Neural cell (in vitro differentiated cells): ENCODE data around the gene DALRD3. TPM values are rescaled to one million over a fixed set of nuclear protein-coding genes. Genes with fewer than 3 reads are reported as not detected.

Experiments
- H2AFZ ChIP-seq: fragments of 200-600, 300-800 bp; sonication (generic), shearing (Covaris generic); 2 replicates; pipeline ENCODE4 v1.6.0; 2014; ENCODE audit warnings: low read depth, mild to moderate bottlenecking, antibody characterized with exemption, low read length, moderate library complexity
- H3F3A ChIP-seq: fragments of 200-600 bp; shearing (Covaris generic); 2 replicates; pipeline ENCODE4 v1.6.1; 2016; ENCODE audit warnings: mild to moderate bottlenecking, moderate library complexity, mixed read lengths, antibody characterized with exemption, low read length; ENCODE audit not compliant: insufficient read depth, poor library complexity, severe bottlenecking
- H3K27ac ChIP-seq: fragments of 200-600, 300-800 bp; sonication (generic), shearing (Covaris generic); 2 replicates; pipeline ENCODE4 v1.5.1; 2014; ENCODE audit warnings: mild to moderate bottlenecking, low read length, moderate library complexity
- H3K27me3 ChIP-seq: fragments of 300-800, 200-600 bp; sonication (generic), shearing (Covaris generic); 2 replicates; pipeline ENCODE4 v1.6.0; 2014; ENCODE audit warnings: mild to moderate bottlenecking, low read depth, low read length, moderate library complexity; ENCODE audit not compliant: insufficient read depth
- H3K36me3 ChIP-seq: fragments of 300-800, 200-600 bp; sonication (generic), shearing (Covaris generic); 2 replicates; pipeline ENCODE4 v1.5.1; 2014; ENCODE audit warnings: mild to moderate bottlenecking, antibody characterized with exemption, low read length, moderate library complexity; ENCODE audit not compliant: insufficient read depth
- H3K4me2 ChIP-seq: fragments of 300-800, 200-600 bp; sonication (generic), shearing (Covaris generic); 2 replicates; pipeline ENCODE4 v1.6.0; 2014; ENCODE audit warnings: mild to moderate bottlenecking, low read length
- H3K4me3 ChIP-seq: fragments of 300-800, 200-600 bp; sonication (generic), shearing (Covaris generic); 2 replicates; pipeline ENCODE4 v1.5.1; 2014; ENCODE audit warnings: mild to moderate bottlenecking, low read length, moderate library complexity
- H3K79me2 ChIP-seq: fragments of 200-600 bp; shearing (Covaris generic); replicated peaks from 2 replicates; pipeline ENCODE4 v1.6.0; 2014; ENCODE audit warnings: mild to moderate bottlenecking, low read length, moderate library complexity; ENCODE audit not compliant: insufficient read depth
- H3K9ac ChIP-seq: fragments of 300-800, 200-600 bp; sonication (generic), shearing (Covaris generic); 2 replicates; pipeline ENCODE4 v1.6.1; 2016; ENCODE audit warnings: mild to moderate bottlenecking, low read length, mixed read lengths
- H3K9me2 ChIP-seq: fragments of 200-600 bp; shearing (Covaris generic); 2 replicates; pipeline ENCODE4 v1.6.1; 2016; ENCODE audit warnings: mild to moderate bottlenecking, low read length, mixed read lengths; ENCODE audit not compliant: insufficient read depth
- H3K9me3 ChIP-seq: fragments of 200-600, 300-800 bp; sonication (generic), shearing (Covaris generic); 2 replicates; pipeline ENCODE4 v1.6.1; 2016; ENCODE audit warnings: mild to moderate bottlenecking, mixed run types, low read length, moderate library complexity, mixed read lengths
- H4K20me1 ChIP-seq: fragments of 200-600 bp; shearing (Covaris generic); 2 replicates; pipeline ENCODE4 v1.6.1; 2016; ENCODE audit warnings: mild to moderate bottlenecking, mixed run types; ENCODE audit not compliant: insufficient read depth
- EP300 ChIP-seq: fragments of 450-650 bp; conservative IDR thresholded peaks from 2 replicates; pipeline ENCODE4 v1.6.1; 2014; ENCODE audit warnings: antibody characterized with exemption, mild to moderate bottlenecking, moderate library complexity; ENCODE audit not compliant: poor library complexity, severe bottlenecking
- EZH2 ChIP-seq: fragments of 200-600, 300-800 bp; shearing (Covaris generic), sonication (generic); IDR thresholded peaks from 2 replicates; pipeline ENCODE4 v1.6.1; 2014; ENCODE audit warnings: antibody characterized with exemption, low read length, borderline replicate concordance, mild to moderate bottlenecking; ENCODE audit not compliant: insufficient read depth, poor library complexity, severe bottlenecking
- MXI1 ChIP-seq: fragments of 450-650 bp; conservative IDR thresholded peaks from 2 replicates; pipeline ENCODE4 v1.6.1; 2014; ENCODE audit warnings: antibody characterized with exemption, mild to moderate bottlenecking; ENCODE audit not compliant: poor library complexity, severe bottlenecking
- POLR2AphosphoS5 ChIP-seq: IDR thresholded peaks from 2 replicates; pipeline ENCODE4 v1.6.1; 2012
- RAD21 ChIP-seq: fragments of 450-650 bp; conservative IDR thresholded peaks from 2 replicates; pipeline ENCODE4 v1.6.1; 2014; ENCODE audit warnings: antibody characterized with exemption, mild to moderate bottlenecking, moderate library complexity
- SMC3 ChIP-seq: fragments of 450-650 bp; conservative IDR thresholded peaks from 2 replicates; pipeline ENCODE4 v1.6.1; 2014; ENCODE audit warnings: antibody characterized with exemption, mild to moderate bottlenecking, moderate library complexity; ENCODE audit not compliant: poor library complexity
- TAF1 ChIP-seq: IDR thresholded peaks from 2 replicates; pipeline ENCODE4 v1.6.1; 2012; ENCODE audit warnings: low read depth
- polyA plus RNA-seq: library from polyadenylated mRNA; depleted of rRNA; stranded (reverse); fragments of >200 nt; gene quantifications from 2 replicates; pipeline ENCODE4 v1.2.3, GENCODE V29; 2014
- TF ChIP-seq, protein P1 (sequence below): IDR thresholded peaks from 2 replicates; pipeline ENCODE4 v1.6.1; 2012; ENCODE audit warnings: borderline replicate concordance
- TF ChIP-seq, protein P2 (sequence below): fragments of 450-650 bp; IDR thresholded peaks from 2 replicates; pipeline ENCODE4 v1.5.1; 2014; ENCODE audit warnings: antibody characterized with exemption, mild to moderate bottlenecking, moderate library complexity; ENCODE audit not compliant: poor library complexity, severe bottlenecking

Gene DALRD3
- polyA plus RNA-seq, 1 donor from 2014 or later, result 121 TPM

DNA sequence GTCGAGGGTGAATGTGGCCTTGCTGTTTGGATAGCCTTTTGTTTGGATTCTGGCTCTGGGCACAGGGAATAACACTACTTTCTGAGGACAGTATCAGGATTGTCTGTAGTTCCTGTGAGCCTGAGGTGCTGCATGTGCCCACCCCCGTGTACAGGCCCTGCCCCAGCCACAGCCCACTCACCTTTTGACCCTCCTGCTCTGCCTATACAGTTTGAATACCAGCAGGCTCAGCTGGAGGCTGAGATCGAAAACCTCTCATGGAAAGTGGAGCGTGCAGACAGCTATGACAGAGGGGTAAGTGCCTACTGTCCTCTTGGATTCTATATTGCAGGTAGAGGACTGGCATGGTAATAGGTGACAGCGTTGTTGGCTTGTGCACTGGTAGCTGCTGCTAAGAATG is 35.7 kb downstream of the DALRD3 start:
- H4K20me1 ChIP-seq, result no peaks in the 10 kb centered on the region
- H3K36me3 ChIP-seq, result no peaks in the 10 kb centered on the region
- no peaks in the 10 kb centered on the region for H3K79me2 ChIP-seq
- no peak overlapping the region for H3K4me2 ChIP-seq
- no peaks in the 10 kb centered on the region for H3K9me3 ChIP-seq
- no peak overlapping the region for H2AFZ ChIP-seq
- no peak for TF ChIP-seq EP300
- TF ChIP-seq TAF1, result no peak
- no peak for TF ChIP-seq POLR2AphosphoS5
- TF ChIP-seq EZH2, result no peak
- no peak for TF ChIP-seq SMC3
- TF ChIP-seq, protein P1, sequence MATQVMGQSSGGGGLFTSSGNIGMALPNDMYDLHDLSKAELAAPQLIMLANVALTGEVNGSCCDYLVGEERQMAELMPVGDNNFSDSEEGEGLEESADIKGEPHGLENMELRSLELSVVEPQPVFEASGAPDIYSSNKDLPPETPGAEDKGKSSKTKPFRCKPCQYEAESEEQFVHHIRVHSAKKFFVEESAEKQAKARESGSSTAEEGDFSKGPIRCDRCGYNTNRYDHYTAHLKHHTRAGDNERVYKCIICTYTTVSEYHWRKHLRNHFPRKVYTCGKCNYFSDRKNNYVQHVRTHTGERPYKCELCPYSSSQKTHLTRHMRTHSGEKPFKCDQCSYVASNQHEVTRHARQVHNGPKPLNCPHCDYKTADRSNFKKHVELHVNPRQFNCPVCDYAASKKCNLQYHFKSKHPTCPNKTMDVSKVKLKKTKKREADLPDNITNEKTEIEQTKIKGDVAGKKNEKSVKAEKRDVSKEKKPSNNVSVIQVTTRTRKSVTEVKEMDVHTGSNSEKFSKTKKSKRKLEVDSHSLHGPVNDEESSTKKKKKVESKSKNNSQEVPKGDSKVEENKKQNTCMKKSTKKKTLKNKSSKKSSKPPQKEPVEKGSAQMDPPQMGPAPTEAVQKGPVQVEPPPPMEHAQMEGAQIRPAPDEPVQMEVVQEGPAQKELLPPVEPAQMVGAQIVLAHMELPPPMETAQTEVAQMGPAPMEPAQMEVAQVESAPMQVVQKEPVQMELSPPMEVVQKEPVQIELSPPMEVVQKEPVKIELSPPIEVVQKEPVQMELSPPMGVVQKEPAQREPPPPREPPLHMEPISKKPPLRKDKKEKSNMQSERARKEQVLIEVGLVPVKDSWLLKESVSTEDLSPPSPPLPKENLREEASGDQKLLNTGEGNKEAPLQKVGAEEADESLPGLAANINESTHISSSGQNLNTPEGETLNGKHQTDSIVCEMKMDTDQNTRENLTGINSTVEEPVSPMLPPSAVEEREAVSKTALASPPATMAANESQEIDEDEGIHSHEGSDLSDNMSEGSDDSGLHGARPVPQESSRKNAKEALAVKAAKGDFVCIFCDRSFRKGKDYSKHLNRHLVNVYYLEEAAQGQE, result no peak
- TF ChIP-seq MXI1, result no peak
- no peak for TF ChIP-seq RAD21
- TF ChIP-seq, protein P2, sequence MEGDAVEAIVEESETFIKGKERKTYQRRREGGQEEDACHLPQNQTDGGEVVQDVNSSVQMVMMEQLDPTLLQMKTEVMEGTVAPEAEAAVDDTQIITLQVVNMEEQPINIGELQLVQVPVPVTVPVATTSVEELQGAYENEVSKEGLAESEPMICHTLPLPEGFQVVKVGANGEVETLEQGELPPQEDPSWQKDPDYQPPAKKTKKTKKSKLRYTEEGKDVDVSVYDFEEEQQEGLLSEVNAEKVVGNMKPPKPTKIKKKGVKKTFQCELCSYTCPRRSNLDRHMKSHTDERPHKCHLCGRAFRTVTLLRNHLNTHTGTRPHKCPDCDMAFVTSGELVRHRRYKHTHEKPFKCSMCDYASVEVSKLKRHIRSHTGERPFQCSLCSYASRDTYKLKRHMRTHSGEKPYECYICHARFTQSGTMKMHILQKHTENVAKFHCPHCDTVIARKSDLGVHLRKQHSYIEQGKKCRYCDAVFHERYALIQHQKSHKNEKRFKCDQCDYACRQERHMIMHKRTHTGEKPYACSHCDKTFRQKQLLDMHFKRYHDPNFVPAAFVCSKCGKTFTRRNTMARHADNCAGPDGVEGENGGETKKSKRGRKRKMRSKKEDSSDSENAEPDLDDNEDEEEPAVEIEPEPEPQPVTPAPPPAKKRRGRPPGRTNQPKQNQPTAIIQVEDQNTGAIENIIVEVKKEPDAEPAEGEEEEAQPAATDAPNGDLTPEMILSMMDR, result no peak
- H3K27ac ChIP-seq, result no peak overlapping the region
- H3K9me2 ChIP-seq, result no peaks in the 10 kb centered on the region
- H3K9ac ChIP-seq, result no peak overlapping the region
- no peak overlapping the region for H3K4me3 ChIP-seq
- no peaks in the 10 kb centered on the region for H3F3A ChIP-seq
- no peaks in the 10 kb centered on the region for H3K27me3 ChIP-seq

DNA sequence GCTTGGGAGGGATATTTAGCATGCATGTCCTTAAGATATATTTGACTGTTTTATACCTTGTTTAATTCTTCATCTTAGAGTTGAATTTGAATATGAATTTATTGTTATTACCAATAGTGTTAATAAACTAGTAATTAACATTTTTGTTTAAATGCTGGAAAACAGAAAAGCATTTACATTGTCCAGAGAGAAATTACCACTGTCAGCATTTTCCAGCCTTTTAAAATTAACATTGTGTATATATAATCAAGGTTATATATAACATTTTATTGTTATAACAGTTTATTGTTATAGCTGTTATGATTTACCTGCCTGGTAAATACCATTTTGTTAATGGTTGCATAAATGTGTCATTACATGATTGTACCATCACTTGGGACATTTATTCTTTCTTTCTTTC is 36.4 kb downstream of the DALRD3 start:
- no peaks in the 10 kb centered on the region for H3K9me3 ChIP-seq

More for the DNA sequence above, 36.4 kb downstream of the DALRD3 start:
- Histone ChIP-seq H4K20me1 (no peaks in the 10 kb centered on the region), H3F3A (no peaks in the 10 kb centered on the region), H3K36me3 (no peaks in the 10 kb centered on the region), H3K27ac (no peak overlapping the region), H3K79me2 (no peaks in the 10 kb centered on the region), H3K9me2 (no peaks in the 10 kb centered on the region), H3K27me3 (no peaks in the 10 kb centered on the region), H3K4me3 (no peak overlapping the region), H2AFZ (no peak overlapping the region), H3K9ac (no peak overlapping the region), H3K4me2 (no peak overlapping the region)
- TF ChIP-seq, protein P2, result no peak
